C4-2B (cell line): Measurements from ENCODE around the gene PLEKHM2.

Experiments used
- CTCF ChIP-seq: fragments of 450-650 bp; conservative IDR thresholded peaks from 2 replicates; pipeline ENCODE4 v1.5.1; 2017; ENCODE audit warnings: mild to moderate bottlenecking
- ZFX ChIP-seq: fragments of 450-650 bp; IDR thresholded peaks from 2 replicates; pipeline ENCODE4 v1.6.1; 2017

GRCh38 chr1:15748264-15748663 lies 64.1 kb downstream of the PLEKHM2 start:
- no peak for TF ChIP-seq CTCF
- TF ChIP-seq ZFX: no peak
